ENCODE results near the gene GMPS. TPM values are rescaled to one million over a fixed set of nuclear protein-coding genes. Genes with fewer than 3 reads are reported as not detected.
"Not testable (repeated sequence)": the region's sequence is repeated elsewhere in the genome, so short reads cannot be mapped to it uniquely, and the experiment has no call there.

The GMPS gene
- total and polyA plus RNA-seq, 2 experiments from 2014 or later: 49.0 to 65.1 TPM

GRCh38 chr3:155846119-155846518, 24.3 kb upstream of the GMPS start:
- Histone ChIP-seq H3K9ac (no peak overlapping the region), H3K79me2 (ENCODE audit: insufficient read depth) (peaks cover 92% of the 10 kb centered on the region), H3K9me2 (ENCODE audit: insufficient read depth) (no peaks in the 10 kb centered on the region), H3K4me2 (ENCODE audit: unreplicated experiment) (peak overlapping the region; percentile 6), H3K4me1 (ENCODE audit: insufficient read depth) (no peaks in the 10 kb centered on the region; the same call in none of the 2 replicates), H2AFZ (no peak overlapping the region), H3K27ac (no peak overlapping the region), H4K20me1 (ENCODE audit: insufficient read depth) (no peaks in the 10 kb centered on the region), H3F3A (ENCODE audit: insufficient read depth) (peaks cover 3% of the 10 kb centered on the region; the same call in 1 of the 2 replicates), H3K27me3 (replicated peaks; ENCODE audit: insufficient read depth) (no peaks in the 10 kb centered on the region), H3K9me3 (ENCODE audit: low read depth) (no peaks in the 10 kb centered on the region), H3K36me3 (ENCODE audit: low read depth) (no peaks in the 10 kb centered on the region), H3K4me3 (no peak overlapping the region)
- in situ Hi-C loops (cut with MboI): no loop called here
- 74 to 77% methylated on average over 3 of the region's 3 CpGs for whole genome bisulfite sequencing, 2 experiments (ENCODE audit: low coverage in 1 of 2, low lambda C conversion rate in 2 of 2, missing lambda C conversion rate in 2 of 2)
- peak; percentile 62 for DNase-seq
- no peak for TF ChIP-seq EZH2 (IDR thresholded peaks at IDR 0.05; ENCODE audit: insufficient read depth, poor library complexity, severe bottlenecking)
- TF ChIP-seq EZH2phosphoT487 (IDR thresholded peaks at IDR 0.05; ENCODE audit: insufficient read depth, low read depth): no peak

GRCh38 chr3:155847993-155848392, 22.5 kb upstream of the GMPS start:
- in situ Hi-C loops (cut with MboI): no loop called here

DNA sequence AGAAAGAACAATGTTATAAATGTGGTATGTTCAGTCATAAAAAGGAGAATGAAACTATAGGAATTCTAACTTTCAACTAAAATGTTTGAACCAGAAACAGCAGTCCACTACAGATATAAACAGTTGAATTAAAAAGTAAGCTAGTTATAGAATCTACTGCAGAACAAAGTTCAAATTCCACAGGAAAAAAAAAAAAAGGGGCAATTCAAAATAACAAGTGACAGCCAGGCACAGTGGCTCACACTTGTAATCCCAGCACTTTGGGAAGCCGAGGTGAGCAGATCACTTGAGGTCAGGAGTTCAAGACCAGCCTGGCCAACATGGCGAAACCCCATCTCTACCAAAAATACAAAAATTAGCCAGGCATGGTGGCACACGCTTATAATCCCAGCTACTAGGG, 21.0 kb upstream of the GMPS start:
- WGBS, 2 experiments (ENCODE audit: low coverage in 1 of 2, low lambda C conversion rate in 2 of 2, missing lambda C conversion rate in 2 of 2): 100% methylated on average over 3 of the region's 3 CpGs
- Histone ChIP-seq H3K79me2 (ENCODE audit: insufficient read depth) (peaks cover 94% of the 10 kb centered on the region), H3K4me1 (ENCODE audit: insufficient read depth) (peaks cover 12% of the 10 kb centered on the region)
- H3K27ac ChIP-seq; H2AFZ ChIP-seq; H3K27me3 ChIP-seq (replicated peaks; ENCODE audit: insufficient read depth); H4K20me1 ChIP-seq (ENCODE audit: insufficient read depth); H3K9me3 ChIP-seq (ENCODE audit: low read depth); H3K4me2 ChIP-seq (ENCODE audit: unreplicated experiment); H3K9me2 ChIP-seq (ENCODE audit: insufficient read depth); H3K36me3 ChIP-seq (ENCODE audit: low read depth); H3F3A ChIP-seq (ENCODE audit: insufficient read depth); H3K4me3 ChIP-seq; DNase-seq; H3K9ac ChIP-seq; in situ Hi-C loops (cut with MboI): not testable (repeated sequence)

More at GRCh38 chr3:155847993-155848392, 22.5 kb upstream of the GMPS start:
- no peak overlapping the region for H2AFZ ChIP-seq
- peaks cover 3% of the 10 kb centered on the region; the same call in 1 of the 2 replicates for H3F3A ChIP-seq (ENCODE audit: insufficient read depth)
- no peaks in the 10 kb centered on the region for H3K9me2 ChIP-seq (ENCODE audit: insufficient read depth)
- H3K9me3 ChIP-seq (ENCODE audit: low read depth): no peaks in the 10 kb centered on the region
- no peak for TF ChIP-seq EZH2 (IDR thresholded peaks at IDR 0.05; ENCODE audit: insufficient read depth, poor library complexity, severe bottlenecking)
- TF ChIP-seq EZH2phosphoT487 (IDR thresholded peaks at IDR 0.05; ENCODE audit: insufficient read depth, low read depth): no peak
- no peak overlapping the region for H3K4me2 ChIP-seq (ENCODE audit: unreplicated experiment)
- no peaks in the 10 kb centered on the region for H4K20me1 ChIP-seq (ENCODE audit: insufficient read depth)
- no peaks in the 10 kb centered on the region for H3K27me3 ChIP-seq (replicated peaks; ENCODE audit: insufficient read depth)
- H3K4me3 ChIP-seq: no peak overlapping the region
- H3K9ac ChIP-seq: no peak overlapping the region
- H3K36me3 ChIP-seq (ENCODE audit: low read depth): no peaks in the 10 kb centered on the region
- 98 to 99% methylated on average over 3 of the region's 3 CpGs for WGBS, 2 experiments (ENCODE audit: low coverage in 1 of 2, low lambda C conversion rate in 2 of 2, missing lambda C conversion rate in 2 of 2)
- no peak overlapping the region for H3K27ac ChIP-seq
- DNase-seq: no peak
- H3K79me2 ChIP-seq (ENCODE audit: insufficient read depth): peaks cover 97% of the 10 kb centered on the region
- peaks cover 12% of the 10 kb centered on the region for H3K4me1 ChIP-seq (ENCODE audit: insufficient read depth)

DNA sequence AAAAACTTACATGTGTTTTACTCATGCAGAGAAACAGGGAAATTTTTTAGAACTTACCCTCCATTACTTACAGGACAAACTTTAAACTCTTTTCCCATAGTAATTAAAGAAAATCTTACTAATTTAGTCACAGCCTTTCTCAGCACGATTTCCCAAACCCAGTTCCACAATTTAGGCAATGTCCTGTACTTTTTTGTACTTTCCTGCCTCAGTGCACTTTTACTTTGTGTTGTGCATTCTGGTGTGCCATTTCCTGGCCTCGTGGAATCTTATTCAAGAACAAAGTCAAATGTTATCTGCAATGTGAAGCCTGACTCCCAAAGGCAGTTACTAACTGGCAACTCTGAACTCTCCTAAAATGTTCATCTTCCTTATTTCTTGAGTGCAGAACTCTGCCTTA, 18.1 kb upstream of the GMPS start:
- H3K79me2 ChIP-seq (ENCODE audit: insufficient read depth): peaks cover 65% of the 10 kb centered on the region
- peaks cover 12% of the 10 kb centered on the region for H3K4me1 ChIP-seq (ENCODE audit: insufficient read depth)
- H3K9ac ChIP-seq: peak overlapping the region; percentile 84
- H2AFZ ChIP-seq: no peak overlapping the region
- TF ChIP-seq EZH2phosphoT487 (IDR thresholded peaks at IDR 0.05; ENCODE audit: insufficient read depth, low read depth) (no peak), EZH2 (IDR thresholded peaks at IDR 0.05; ENCODE audit: insufficient read depth, poor library complexity, severe bottlenecking) (no peak)
- H3K4me2 ChIP-seq (ENCODE audit: unreplicated experiment): peak overlapping the region; percentile 98
- WGBS, 2 experiments (ENCODE audit: low coverage in 1 of 2, low lambda C conversion rate in 2 of 2, missing lambda C conversion rate in 2 of 2): 25 to 33% methylated on average over 2 of the region's 2 CpGs
- peak; percentile 22 for DNase-seq
- no peaks in the 10 kb centered on the region for H3K9me2 ChIP-seq (ENCODE audit: insufficient read depth)
- H3K36me3 ChIP-seq (ENCODE audit: low read depth): no peaks in the 10 kb centered on the region
- in situ Hi-C loops (cut with MboI): no loop called here
- H4K20me1 ChIP-seq (ENCODE audit: insufficient read depth): no peaks in the 10 kb centered on the region
- H3K4me3 ChIP-seq: peak overlapping the region; percentile 81
- H3K9me3 ChIP-seq (ENCODE audit: low read depth): no peaks in the 10 kb centered on the region
- no peak overlapping the region for H3K27ac ChIP-seq
- no peaks in the 10 kb centered on the region for H3K27me3 ChIP-seq (replicated peaks; ENCODE audit: insufficient read depth)
- H3F3A ChIP-seq (ENCODE audit: insufficient read depth): no peaks in the 10 kb centered on the region

Data from GM23248 (cell line).